ENCODE data around the gene LRBA. TPM values are rescaled to one million over a fixed set of nuclear protein-coding genes. Genes with fewer than 3 reads are reported as not detected.

The LRBA gene
- total and polyA plus RNA-seq, 4 donors = 11.8 to 149 (median 34.2) TPM

Small RNAs within 50 kb of the gene (small RNA-seq; reads per million reads assigned to genes)
- not detected for gene RNA5SP168 (ENCODE audit: low replicate concordance)

Other genes with a start within 250 kb of the LRBA start
- 1,000 to 10,000 TPM; 1,247 to 2,958 TPM for gene RPS3A, start 84.3 kb upstream of the LRBA start, total RNA-seq
- 1,000 to 10,000 TPM; 2,201 to 2,793 TPM for gene RPS3A, start 84.3 kb upstream of the LRBA start, polyA plus RNA-seq